ENCODE measurements around the gene ZNF576. TPM values are rescaled to one million over a fixed set of nuclear protein-coding genes. Genes with fewer than 3 reads are reported as not detected.
A peak's percentile ranks its signal among the peaks of the same experiment; 100 is the strongest.

ZNF576 gene
- polyA plus RNA-seq, 1 donor, result 13.5 TPM

GRCh38 chr19:43589678-43590077, 6.7 kb upstream of the ZNF576 start:
- peaks cover 44% of the 10 kb centered on the region for H3K36me3 ChIP-seq (ENCODE audit: control insufficient read depth, insufficient read depth, low read length)
- 80% methylated on average over 1 of the region's 6 CpGs for WGBS (ENCODE audit: insufficient coverage, low lambda C conversion rate)

GRCh38 chr19:43591904-43592772, 4.3 kb upstream of the ZNF576 start:
- peaks cover 18% of the 10 kb centered on the region for H3K4me1 ChIP-seq (ENCODE audit: control insufficient read depth, insufficient read depth, low read length)
- H3K4me3 ChIP-seq (ENCODE audit: low read length), result no peak overlapping the region
- WGBS (ENCODE audit: insufficient coverage, low lambda C conversion rate), result 100% methylated on average over 1 of the region's 63 CpGs
- no peaks in the 10 kb centered on the region for H3K27me3 ChIP-seq (ENCODE audit: control insufficient read depth, insufficient read depth, low read length)
- no peak for DNase-seq
- peaks cover 4% of the 10 kb centered on the region for H3K9me3 ChIP-seq (ENCODE audit: control insufficient read depth, low read depth, low read length)
- H3K27ac ChIP-seq (ENCODE audit: low read length), result no peak overlapping the region
- peaks cover 32% of the 10 kb centered on the region for H3K36me3 ChIP-seq (ENCODE audit: control insufficient read depth, insufficient read depth, low read length)

More at GRCh38 chr19:43589678-43590077, 6.7 kb upstream of the ZNF576 start:
- H3K27ac ChIP-seq (ENCODE audit: low read length), result no peak overlapping the region
- peaks cover 16% of the 10 kb centered on the region for H3K4me1 ChIP-seq (ENCODE audit: control insufficient read depth, insufficient read depth, low read length)
- no peak overlapping the region for H3K4me3 ChIP-seq (ENCODE audit: low read length)
- no peak for DNase-seq
- H3K27me3 ChIP-seq (ENCODE audit: control insufficient read depth, insufficient read depth, low read length), result no peaks in the 10 kb centered on the region
- peaks cover 4% of the 10 kb centered on the region for H3K9me3 ChIP-seq (ENCODE audit: control insufficient read depth, low read depth, low read length)

GRCh38 chr19:43592800-43593350, 3.5 kb upstream of the ZNF576 start:
- Histone ChIP-seq H3K27ac (ENCODE audit: low read length) (no peak overlapping the region), H3K36me3 (ENCODE audit: control insufficient read depth, insufficient read depth, low read length) (peaks cover 32% of the 10 kb centered on the region)
- no CpG with 5 or more reads among the region's 37 CpGs for WGBS (ENCODE audit: insufficient coverage, low lambda C conversion rate)

GRCh38 chr19:43594081-43594697, 2.2 kb upstream of the ZNF576 start:
- Histone ChIP-seq H3K4me3 (ENCODE audit: low read length) (peak overlapping the region; percentile 74), H3K27me3 (ENCODE audit: control insufficient read depth, insufficient read depth, low read length) (no peaks in the 10 kb centered on the region), H3K9me3 (ENCODE audit: control insufficient read depth, low read depth, low read length) (peaks cover 4% of the 10 kb centered on the region), H3K27ac (ENCODE audit: low read length) (no peak overlapping the region), H3K4me1 (ENCODE audit: control insufficient read depth, insufficient read depth, low read length) (peaks cover 24% of the 10 kb centered on the region), H3K36me3 (ENCODE audit: control insufficient read depth, insufficient read depth, low read length) (peaks cover 37% of the 10 kb centered on the region)
- no peak for DNase-seq
- WGBS (ENCODE audit: insufficient coverage, low lambda C conversion rate), result no CpG with 5 or more reads among the region's 10 CpGs

More at GRCh38 chr19:43592800-43593350, 3.5 kb upstream of the ZNF576 start:
- no peak overlapping the region for H3K4me3 ChIP-seq (ENCODE audit: low read length)
- DNase-seq, result no peak
- H3K27me3 ChIP-seq (ENCODE audit: control insufficient read depth, insufficient read depth, low read length), result no peaks in the 10 kb centered on the region
- peaks cover 4% of the 10 kb centered on the region for H3K9me3 ChIP-seq (ENCODE audit: control insufficient read depth, low read depth, low read length)
- peaks cover 24% of the 10 kb centered on the region for H3K4me1 ChIP-seq (ENCODE audit: control insufficient read depth, insufficient read depth, low read length)

GRCh38 chr19:43594710-43595604, 1.4 kb upstream of the ZNF576 start:
- H3K36me3 ChIP-seq (ENCODE audit: control insufficient read depth, insufficient read depth, low read length), result peaks cover 39% of the 10 kb centered on the region

GRCh38 chr19:43595605-43595998, 793 bp upstream of the ZNF576 start:
- H3K36me3 ChIP-seq (ENCODE audit: control insufficient read depth, insufficient read depth, low read length), result peaks cover 37% of the 10 kb centered on the region
- DNase-seq, result no peak
- WGBS (ENCODE audit: insufficient coverage, low lambda C conversion rate), result no CpG with 5 or more reads among the region's 18 CpGs
- peak overlapping the region; percentile 91 for H3K27ac ChIP-seq (ENCODE audit: low read length)
- peaks cover 24% of the 10 kb centered on the region for H3K4me1 ChIP-seq (ENCODE audit: control insufficient read depth, insufficient read depth, low read length)
- peak overlapping the region; percentile 74 for H3K4me3 ChIP-seq (ENCODE audit: low read length)
- no peaks in the 10 kb centered on the region for H3K27me3 ChIP-seq (ENCODE audit: control insufficient read depth, insufficient read depth, low read length)
- peaks cover 4% of the 10 kb centered on the region for H3K9me3 ChIP-seq (ENCODE audit: control insufficient read depth, low read depth, low read length)

More at GRCh38 chr19:43594710-43595604, 1.4 kb upstream of the ZNF576 start:
- Histone ChIP-seq H3K4me3 (ENCODE audit: low read length) (peak overlapping the region; percentile 74), H3K4me1 (ENCODE audit: control insufficient read depth, insufficient read depth, low read length) (peaks cover 24% of the 10 kb centered on the region), H3K9me3 (ENCODE audit: control insufficient read depth, low read depth, low read length) (peaks cover 4% of the 10 kb centered on the region), H3K27ac (ENCODE audit: low read length) (peak overlapping the region; percentile 91), H3K27me3 (ENCODE audit: control insufficient read depth, insufficient read depth, low read length) (no peaks in the 10 kb centered on the region)
- DNase-seq, result peak; percentile 71 to 74
- no CpG with 5 or more reads among the region's 64 CpGs for WGBS (ENCODE audit: insufficient coverage, low lambda C conversion rate)

GRCh38 chr19:43596842-43597461, 557 bp downstream of the ZNF576 start:
- peak overlapping the region; percentile 89 for H3K27ac ChIP-seq (ENCODE audit: low read length)
- peaks cover 4% of the 10 kb centered on the region for H3K9me3 ChIP-seq (ENCODE audit: control insufficient read depth, low read depth, low read length)
- peak overlapping the region; percentile 67 for H3K4me3 ChIP-seq (ENCODE audit: low read length)
- peaks cover 40% of the 10 kb centered on the region for H3K36me3 ChIP-seq (ENCODE audit: control insufficient read depth, insufficient read depth, low read length)
- peaks cover 24% of the 10 kb centered on the region for H3K4me1 ChIP-seq (ENCODE audit: control insufficient read depth, insufficient read depth, low read length)
- DNase-seq, result no peak
- no peaks in the 10 kb centered on the region for H3K27me3 ChIP-seq (ENCODE audit: control insufficient read depth, insufficient read depth, low read length)
- WGBS (ENCODE audit: insufficient coverage, low lambda C conversion rate), result no CpG with 5 or more reads among the region's 7 CpGs

GRCh38 chr19:43597876-43598275, 1.5 kb downstream of the ZNF576 start:
- Histone ChIP-seq H3K4me1 (ENCODE audit: control insufficient read depth, insufficient read depth, low read length) (peaks cover 24% of the 10 kb centered on the region), H3K36me3 (ENCODE audit: control insufficient read depth, insufficient read depth, low read length) (peaks cover 33% of the 10 kb centered on the region), H3K4me3 (ENCODE audit: low read length) (no peak overlapping the region), H3K27ac (ENCODE audit: low read length) (no peak overlapping the region), H3K27me3 (ENCODE audit: control insufficient read depth, insufficient read depth, low read length) (no peaks in the 10 kb centered on the region), H3K9me3 (ENCODE audit: control insufficient read depth, low read depth, low read length) (peaks cover 2% of the 10 kb centered on the region)
- no peak for DNase-seq
- 100% methylated on average over 1 of the region's 5 CpGs for WGBS (ENCODE audit: insufficient coverage, low lambda C conversion rate)

GRCh38 chr19:43598445-43599240, 2.2 kb downstream of the ZNF576 start:
- H3K4me1 ChIP-seq (ENCODE audit: control insufficient read depth, insufficient read depth, low read length), result peaks cover 22% of the 10 kb centered on the region
- H3K9me3 ChIP-seq (ENCODE audit: control insufficient read depth, low read depth, low read length), result no peaks in the 10 kb centered on the region
- H3K27ac ChIP-seq (ENCODE audit: low read length), result no peak overlapping the region
- H3K36me3 ChIP-seq (ENCODE audit: control insufficient read depth, insufficient read depth, low read length), result peaks cover 26% of the 10 kb centered on the region
- WGBS (ENCODE audit: insufficient coverage, low lambda C conversion rate), result no CpG with 5 or more reads among the region's 19 CpGs
- no peak overlapping the region for H3K4me3 ChIP-seq (ENCODE audit: low read length)
- no peak for DNase-seq
- H3K27me3 ChIP-seq (ENCODE audit: control insufficient read depth, insufficient read depth, low read length), result no peaks in the 10 kb centered on the region

Measured in large intestine (tissue), 3 donors.